HFFc6 (cell line): ENCODE measurements around the gene CRYM. TPM values are rescaled to one million over a fixed set of nuclear protein-coding genes. Genes with fewer than 3 reads are reported as not detected.

Experiments
- DNase-seq: peaks from one replicate; pipeline ENCODE4 v3.0.0-alpha.2; 2018
- H3K27ac Mint-ChIP-seq: 2 replicates; pipeline ENCODE4 v1.8.0; 2020; ENCODE audit warnings: mild to moderate bottlenecking, mixed read lengths
- H3K27me3 Mint-ChIP-seq: 2 replicates; pipeline ENCODE4 v1.8.0; 2021; ENCODE audit warnings: mild to moderate bottlenecking, moderate library complexity, mixed read lengths; ENCODE audit not compliant: insufficient read depth
- H3K36me3 Mint-ChIP-seq: 2 replicates; pipeline ENCODE4 v1.8.0; 2021; ENCODE audit warnings: low read depth, mixed read lengths
- H3K4me1 Mint-ChIP-seq: 2 replicates; pipeline ENCODE4 v1.8.0; 2020; ENCODE audit warnings: low read depth, mixed read lengths
- H3K4me3 Mint-ChIP-seq: 2 replicates; pipeline ENCODE4 v1.8.0; 2020; ENCODE audit warnings: mild to moderate bottlenecking, moderate library complexity, mixed read lengths
- H3K9me3 Mint-ChIP-seq: 2 replicates; pipeline ENCODE4 v1.8.0; 2020; ENCODE audit warnings: mild to moderate bottlenecking, mixed read lengths
- total RNA-seq, 6 experiments: library from RNA; stranded (reverse); fragmentation: NEBNext Ultra II Directional; extraction: Animal tissue kit (Norgen Biotek cat#: 25700); gene quantifications; 2 replicates in 1 of 6; 3 replicates in 5 of 6; pipeline ENCODE4 v1.2.3, GENCODE V29; 2021
- TF ChIP-seq, protein P1 (sequence below): fragments of 200-600 bp; sonication (generic); IDR thresholded peaks from 2 replicates; pipeline ENCODE4 v1.5.0; 2021; ENCODE audit warnings: antibody characterized with exemption, mild to moderate bottlenecking

The CRYM gene
- total RNA-seq, 6 experiments from 2014 or later = not detected

GRCh38 chr16:21283521-21284289 is 5.6 kb upstream of the CRYM start:
- H3K4me1 Mint-ChIP-seq = peaks cover 8% of the 10 kb centered on the region; the same call in 1 of the 2 replicates
- TF ChIP-seq, protein P1, sequence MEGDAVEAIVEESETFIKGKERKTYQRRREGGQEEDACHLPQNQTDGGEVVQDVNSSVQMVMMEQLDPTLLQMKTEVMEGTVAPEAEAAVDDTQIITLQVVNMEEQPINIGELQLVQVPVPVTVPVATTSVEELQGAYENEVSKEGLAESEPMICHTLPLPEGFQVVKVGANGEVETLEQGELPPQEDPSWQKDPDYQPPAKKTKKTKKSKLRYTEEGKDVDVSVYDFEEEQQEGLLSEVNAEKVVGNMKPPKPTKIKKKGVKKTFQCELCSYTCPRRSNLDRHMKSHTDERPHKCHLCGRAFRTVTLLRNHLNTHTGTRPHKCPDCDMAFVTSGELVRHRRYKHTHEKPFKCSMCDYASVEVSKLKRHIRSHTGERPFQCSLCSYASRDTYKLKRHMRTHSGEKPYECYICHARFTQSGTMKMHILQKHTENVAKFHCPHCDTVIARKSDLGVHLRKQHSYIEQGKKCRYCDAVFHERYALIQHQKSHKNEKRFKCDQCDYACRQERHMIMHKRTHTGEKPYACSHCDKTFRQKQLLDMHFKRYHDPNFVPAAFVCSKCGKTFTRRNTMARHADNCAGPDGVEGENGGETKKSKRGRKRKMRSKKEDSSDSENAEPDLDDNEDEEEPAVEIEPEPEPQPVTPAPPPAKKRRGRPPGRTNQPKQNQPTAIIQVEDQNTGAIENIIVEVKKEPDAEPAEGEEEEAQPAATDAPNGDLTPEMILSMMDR = peak; percentile 53
- peaks cover 6% of the 10 kb centered on the region; the same call in 1 of the 2 replicates for H3K9me3 Mint-ChIP-seq
- DNase-seq = no peak
- H3K36me3 Mint-ChIP-seq = no peaks in the 10 kb centered on the region
- H3K27ac Mint-ChIP-seq = no peak overlapping the region
- H3K4me3 Mint-ChIP-seq = peak overlapping the region; percentile 69
- peaks cover 28% of the 10 kb centered on the region for H3K27me3 Mint-ChIP-seq

GRCh38 chr16:21281698-21282389 is 3.8 kb upstream of the CRYM start:
- H3K27me3 Mint-ChIP-seq = peaks cover 31% of the 10 kb centered on the region
- H3K9me3 Mint-ChIP-seq = peaks cover 6% of the 10 kb centered on the region; the same call in 1 of the 2 replicates
- TF ChIP-seq, protein P1 = no peak
- no peak overlapping the region for H3K4me3 Mint-ChIP-seq
- no peak for DNase-seq
- no peaks in the 10 kb centered on the region for H3K36me3 Mint-ChIP-seq
- no peak overlapping the region for H3K27ac Mint-ChIP-seq
- H3K4me1 Mint-ChIP-seq = peaks cover 8% of the 10 kb centered on the region; the same call in 1 of the 2 replicates

- Mint-ChIP-seq H3K4me3 (no peak overlapping the region), H3K27me3 (peaks cover 43% of the 10 kb centered on the region), H3K9me3 (peaks cover 6% of the 10 kb centered on the region; the same call in 1 of the 2 replicates), H3K4me1 (peaks cover 7% of the 10 kb centered on the region; the same call in 1 of the 2 replicates), H3K36me3 (no peaks in the 10 kb centered on the region), H3K27ac (no peak overlapping the region)
- DNase-seq = no peak
- TF ChIP-seq, protein P1 = no peak
Observed at GRCh38 chr16:21279501-21279900, 1.4 kb upstream of the CRYM start.

DNA sequence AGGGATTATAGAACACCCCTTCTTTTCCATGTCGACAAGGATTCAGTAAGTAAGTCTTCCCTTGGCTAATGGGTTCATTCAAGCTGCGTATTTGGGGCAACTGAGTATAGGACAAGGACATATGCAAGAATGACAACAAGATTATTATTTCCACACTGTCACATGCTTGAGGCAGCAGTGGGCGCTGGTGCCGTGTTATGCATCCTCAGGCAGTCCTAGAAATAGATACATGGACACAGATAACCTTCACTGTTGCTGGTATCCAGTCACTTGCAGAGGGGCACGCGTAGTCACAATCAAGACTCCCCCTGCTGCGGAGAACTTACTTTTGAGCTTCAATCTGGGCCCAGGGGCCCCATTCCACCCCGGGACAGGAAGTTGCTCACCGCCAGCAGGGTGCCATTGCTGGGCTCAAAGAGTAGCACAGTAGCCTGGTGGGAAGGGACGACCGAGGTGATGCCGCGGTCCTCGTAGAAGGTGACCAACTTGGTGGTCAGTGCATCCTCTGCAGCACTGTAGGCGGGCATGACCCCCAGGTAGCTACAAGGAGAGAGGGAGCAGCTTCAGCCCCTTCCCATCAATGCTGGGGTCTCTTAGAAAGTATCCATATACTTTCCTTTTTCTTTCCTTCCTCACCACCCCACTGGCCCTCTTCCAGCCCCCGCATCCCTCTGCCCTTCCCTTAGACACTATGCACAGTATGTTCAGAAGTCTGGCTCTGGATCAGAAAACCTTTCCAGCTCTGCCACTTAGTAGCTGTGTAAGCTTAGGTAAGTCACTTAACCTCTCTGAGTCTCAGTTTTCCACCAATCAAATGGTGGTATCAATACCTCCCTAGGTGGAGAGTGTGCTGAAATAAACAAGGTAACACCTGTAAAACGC is 804 bp downstream of the CRYM start:
- Mint-ChIP-seq H3K27ac (no peak overlapping the region), H3K36me3 (no peaks in the 10 kb centered on the region), H3K9me3 (no peaks in the 10 kb centered on the region), H3K4me1 (no peaks in the 10 kb centered on the region), H3K4me3 (no peak overlapping the region; the same call in 1 of the 2 replicates), H3K27me3 (peaks cover 41% of the 10 kb centered on the region)
- DNase-seq = no peak
- TF ChIP-seq, protein P1 = no peak

DNA sequence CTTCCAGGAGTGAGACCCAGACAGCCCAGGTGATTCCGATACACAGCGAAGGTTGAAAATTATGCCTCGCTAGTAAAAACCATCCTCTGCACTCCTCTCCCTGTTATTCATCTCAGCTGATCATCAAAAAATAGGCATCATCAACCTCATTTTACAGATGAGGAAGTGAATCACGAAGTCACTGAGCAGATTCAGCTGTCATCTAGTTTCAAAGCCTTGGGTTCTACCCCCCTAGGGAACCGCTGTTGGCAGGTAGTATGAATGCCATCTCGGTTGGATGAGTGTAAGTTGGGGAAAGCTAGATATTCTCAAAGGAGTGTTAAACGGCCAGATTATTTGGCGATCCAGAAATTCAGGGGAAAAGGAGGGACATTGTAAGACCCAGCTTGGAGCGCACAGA is 2.0 kb downstream of the CRYM start:
- no peaks in the 10 kb centered on the region for H3K4me1 Mint-ChIP-seq
- TF ChIP-seq, protein P1 = no peak
- H3K36me3 Mint-ChIP-seq = no peaks in the 10 kb centered on the region
- H3K9me3 Mint-ChIP-seq = no peaks in the 10 kb centered on the region
- H3K4me3 Mint-ChIP-seq = no peak overlapping the region
- peaks cover 45% of the 10 kb centered on the region for H3K27me3 Mint-ChIP-seq
- H3K27ac Mint-ChIP-seq = no peak overlapping the region
- no peak for DNase-seq
